Left lung (tissue), 14 donors: ENCODE measurements around the gene CRYGN. TPM values are rescaled to one million over a fixed set of nuclear protein-coding genes. Genes with fewer than 3 reads are reported as not detected.

Experiments used
- ATAC-seq: fragments of 200-7000 bp; cut with Tn5 transposase; one replicate; pipeline ENCODE4 v1.9.1; 2020; ENCODE audit warnings: moderate library complexity
- DNase-seq, 4 donors: peaks; one replicate each; pipeline ENCODE4 v3.0.0-alpha.2; 2013 to 2020
- H3K27ac ChIP-seq, 2 donors: fragments of 200-600 bp; sonication (generic) in 1 of 2; one replicate each; pipeline versions ENCODE4 v1.5.0 to v1.8.0; 2020 to 2021
- H3K27me3 ChIP-seq, 2 donors: fragments of 200-600 bp; sonication (generic) in 1 of 2; one replicate each; pipeline versions ENCODE4 v1.5.0 to v1.8.0; 2020 to 2021
- H3K36me3 ChIP-seq, 2 donors: fragments of 200-600 bp; sonication (generic) in 1 of 2; one replicate each; pipeline versions ENCODE4 v1.5.0 to v1.8.0; 2020 to 2021
- H3K4me1 ChIP-seq, 2 donors: fragments of 200-600 bp; one replicate each; pipeline ENCODE4 v1.8.0; 2021
- H3K4me3 ChIP-seq, 2 donors: fragments of 200-600 bp; sonication (generic) in 1 of 2; one replicate each; pipeline versions ENCODE4 v1.5.0 to v1.8.0; 2020 to 2021; ENCODE audit warnings: mild to moderate bottlenecking in 1 of 2
- H3K9me3 ChIP-seq, 2 donors: fragments of 200-600 bp; sonication (generic) in 1 of 2; one replicate each; pipeline versions ENCODE4 v1.5.0 to v1.8.0; 2020 to 2021
- intact Hi-C, 2 donors: fragments of 100-400 bp; cut with DNase I; formaldehyde crosslinking; loops; one replicate each; pipeline versions ENCODE4 v1.11.2 to v1.14.2; 2022
- long read RNA-seq, 12 donors: library from polyadenylated mRNA in 2 of 12; unstranded in 2 of 12; transcript quantifications; one replicate each; pipeline ENCODE4 v2.0.0 and lab custom pipeline, GENCODE V29; 2019 to 2026
- polyA plus RNA-seq, 6 donors: library from polyadenylated mRNA; unstranded; fragments of 120-200 nt; gene quantifications; one replicate each; pipeline ENCODE4 v1.2.1, GENCODE V29; 2013; ENCODE audit not compliant: insufficient read length in 6 of 6
- total RNA-seq, 2 donors: library from RNA; stranded (reverse); fragmentation: NEBNext Ultra II Directional; extraction: Animal tissue kit (Norgen Biotek cat#: 25700); gene quantifications; one replicate each; pipeline ENCODE4 v1.2.1, GENCODE V29; 2021
- TF ChIP-seq, protein P1 (sequence below), 2 donors: fragments of 200-600 bp; sonication (generic) in 1 of 2; IDR thresholded peaks; one replicate each; pipeline versions ENCODE4 v1.5.0 to v1.8.0; 2021; ENCODE audit warnings: antibody characterized with exemption in 2 of 2
- donor health status: DM: no; HTN: yes; CAD: no.
- donor health status: DM: no; HTN: no; CAD: no.

The CRYGN gene, protein sequence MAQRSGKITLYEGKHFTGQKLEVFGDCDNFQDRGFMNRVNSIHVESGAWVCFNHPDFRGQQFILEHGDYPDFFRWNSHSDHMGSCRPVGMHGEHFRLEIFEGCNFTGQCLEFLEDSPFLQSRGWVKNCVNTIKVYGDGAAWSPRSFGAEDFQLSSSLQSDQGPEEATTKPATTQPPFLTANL
- total RNA-seq (not detected), polyA plus RNA-seq (under 1 TPM; 0.34 to 0.75 (median 0.56) TPM)
- long read RNA-seq, donor 1: 0 reads
- long read RNA-seq, donor 2: 0 reads
- long read RNA-seq, donor 3: 0 reads
- long read RNA-seq, donor 4: 0 reads
- long read RNA-seq, donor 5: 0 reads
- long read RNA-seq, donor 6: 0 reads
- long read RNA-seq, donor 7: 0 reads
- long read RNA-seq, donor 8: 0 reads
- long read RNA-seq, donor 9: 0 reads
- long read RNA-seq, donor 10: 0 reads
- long read RNA-seq, donor 11: 0 reads
- long read RNA-seq, donor 12: 0 reads

DNA sequence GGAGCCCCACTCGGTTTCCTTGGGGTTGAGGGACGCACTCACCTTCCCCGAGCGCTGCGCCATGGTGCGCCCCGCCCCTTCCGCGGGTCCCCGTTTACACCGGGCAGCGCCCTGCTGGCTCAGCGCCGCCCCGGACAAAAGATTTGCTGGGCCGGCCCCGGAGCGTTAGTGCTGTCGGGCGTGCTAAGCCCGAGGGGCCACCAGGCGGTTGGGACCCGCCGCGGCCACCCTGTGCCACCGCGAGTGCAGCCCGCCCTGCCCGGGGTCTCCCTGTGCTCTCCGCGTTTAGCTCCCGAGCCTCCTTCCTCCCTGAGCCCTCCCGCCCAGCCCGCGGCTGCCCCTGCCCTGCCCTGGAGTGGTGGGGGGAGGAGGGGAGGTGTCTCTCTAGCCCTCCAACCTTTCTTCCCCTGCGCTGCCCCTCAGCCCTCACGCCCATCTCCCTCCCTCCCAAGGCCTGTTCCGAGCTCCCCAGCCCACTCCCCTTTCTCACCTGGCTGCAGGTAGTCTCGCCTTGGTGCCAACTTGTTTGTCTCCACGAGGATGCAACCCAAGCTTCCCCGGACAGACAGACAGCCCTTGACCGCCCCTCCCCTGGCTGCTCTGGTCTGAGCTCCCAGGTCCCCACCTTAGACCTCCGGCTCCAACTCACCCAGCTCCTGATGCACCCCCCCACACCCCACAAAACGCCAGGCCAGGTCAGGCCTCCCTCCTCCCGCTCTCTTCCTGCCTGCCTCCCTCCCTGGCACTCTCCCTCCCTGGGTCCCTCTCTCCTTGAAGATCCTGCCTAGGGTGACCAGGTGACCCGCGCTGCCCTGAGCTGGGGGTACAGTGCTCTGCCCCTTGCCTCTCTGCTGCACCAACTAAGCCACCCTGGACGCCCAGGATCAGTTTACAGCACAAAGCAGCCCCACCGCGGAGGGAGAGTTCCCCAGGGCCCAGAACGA is at the start of gene CRYGN:
Gene CRYGN (minus strand): TSS at position 287 of the 944 bp plus-strand sequence. CDS start 224 bp downstream, at position 63.
- no peak within 1 kb of the TSS for H3K27ac ChIP-seq
- ATAC-seq: peak; percentile 39
- intact Hi-C loops: no loop called here

DNA sequence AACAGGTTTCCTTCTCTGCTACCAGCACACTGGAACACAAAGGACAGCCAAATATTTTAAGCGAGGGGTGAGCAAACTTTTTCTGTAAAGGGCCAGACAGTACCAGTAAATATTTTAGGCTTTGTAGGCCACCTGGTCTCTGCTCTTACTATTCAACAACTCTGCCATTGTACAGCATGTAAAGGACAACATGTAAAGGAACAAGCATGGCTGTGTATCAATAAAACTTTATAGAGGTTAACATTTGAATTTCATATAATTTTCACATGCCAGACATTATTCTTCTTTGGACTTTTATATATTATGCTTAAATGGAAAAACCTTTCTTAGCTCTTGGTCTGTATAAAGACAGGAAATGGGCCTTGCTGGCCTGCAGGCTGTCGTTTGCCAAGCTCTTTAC is 49.6 kb upstream of the CRYGN start:
- intact Hi-C loops: no loop called here
- Histone ChIP-seq H3K4me3 (no peak overlapping the region), H3K27ac (no peak overlapping the region), H3K36me3 (peaks cover 0 to 54% of the 10 kb centered on the region in 2 donors), H3K27me3 (no peaks in the 10 kb centered on the region), H3K4me1 (peaks cover 16 to 44% of the 10 kb centered on the region in 2 donors), H3K9me3 (no peaks in the 10 kb centered on the region)
- no peak for DNase-seq
- TF ChIP-seq, protein P1, sequence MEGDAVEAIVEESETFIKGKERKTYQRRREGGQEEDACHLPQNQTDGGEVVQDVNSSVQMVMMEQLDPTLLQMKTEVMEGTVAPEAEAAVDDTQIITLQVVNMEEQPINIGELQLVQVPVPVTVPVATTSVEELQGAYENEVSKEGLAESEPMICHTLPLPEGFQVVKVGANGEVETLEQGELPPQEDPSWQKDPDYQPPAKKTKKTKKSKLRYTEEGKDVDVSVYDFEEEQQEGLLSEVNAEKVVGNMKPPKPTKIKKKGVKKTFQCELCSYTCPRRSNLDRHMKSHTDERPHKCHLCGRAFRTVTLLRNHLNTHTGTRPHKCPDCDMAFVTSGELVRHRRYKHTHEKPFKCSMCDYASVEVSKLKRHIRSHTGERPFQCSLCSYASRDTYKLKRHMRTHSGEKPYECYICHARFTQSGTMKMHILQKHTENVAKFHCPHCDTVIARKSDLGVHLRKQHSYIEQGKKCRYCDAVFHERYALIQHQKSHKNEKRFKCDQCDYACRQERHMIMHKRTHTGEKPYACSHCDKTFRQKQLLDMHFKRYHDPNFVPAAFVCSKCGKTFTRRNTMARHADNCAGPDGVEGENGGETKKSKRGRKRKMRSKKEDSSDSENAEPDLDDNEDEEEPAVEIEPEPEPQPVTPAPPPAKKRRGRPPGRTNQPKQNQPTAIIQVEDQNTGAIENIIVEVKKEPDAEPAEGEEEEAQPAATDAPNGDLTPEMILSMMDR (IDR thresholded peaks at IDR 0.05): no peak
- ATAC-seq: no peak

More for the DNA sequence above, at the start of gene CRYGN:
- H3K4me1 ChIP-seq: peaks cover 7 to 12% of the 10 kb centered on the region in 2 donors
- H3K27me3 ChIP-seq: peaks cover 0 to 39% of the 10 kb centered on the region in 2 donors
- no peaks in the 10 kb centered on the region for H3K36me3 ChIP-seq
- TF ChIP-seq, protein P1 (IDR thresholded peaks at IDR 0.05): no peak
- DNase-seq: peak in 2 of 4 donors; percentile 26 to 29
- peak within 1 kb of the TSS in 1 of 2 donors; percentile 14 for H3K4me3 ChIP-seq
- H3K9me3 ChIP-seq: no peaks in the 10 kb centered on the region

DNA sequence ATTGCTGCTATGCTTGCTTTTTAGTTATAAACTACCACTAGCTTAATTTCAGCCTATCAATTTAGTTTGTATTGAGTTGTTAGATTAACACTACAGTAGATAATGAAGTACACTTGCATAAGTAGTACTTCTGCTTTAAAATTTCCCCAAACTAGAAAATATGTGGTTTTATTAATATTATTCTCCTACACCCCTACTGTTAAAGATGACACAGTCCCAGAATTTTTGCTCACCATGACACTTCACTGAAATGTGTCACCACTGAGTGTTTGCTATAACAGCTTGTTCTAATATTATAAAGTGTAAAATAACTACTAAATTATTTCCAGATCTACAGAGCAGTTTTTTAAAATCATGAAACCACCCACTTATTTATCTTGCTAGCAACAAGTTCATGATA is 48.2 kb upstream of the CRYGN start:
- TF ChIP-seq, protein P1 (IDR thresholded peaks at IDR 0.05): no peak
- no peaks in the 10 kb centered on the region for H3K9me3 ChIP-seq
- no peak overlapping the region for H3K27ac ChIP-seq
- ATAC-seq (no peak), DNase-seq (no peak)
- peaks cover 0 to 66% of the 10 kb centered on the region in 2 donors for H3K36me3 ChIP-seq
- no peak overlapping the region for H3K4me3 ChIP-seq
- no peaks in the 10 kb centered on the region for H3K27me3 ChIP-seq
- peaks cover 12 to 42% of the 10 kb centered on the region in 2 donors for H3K4me1 ChIP-seq
- intact Hi-C loops: no loop called here

DNA sequence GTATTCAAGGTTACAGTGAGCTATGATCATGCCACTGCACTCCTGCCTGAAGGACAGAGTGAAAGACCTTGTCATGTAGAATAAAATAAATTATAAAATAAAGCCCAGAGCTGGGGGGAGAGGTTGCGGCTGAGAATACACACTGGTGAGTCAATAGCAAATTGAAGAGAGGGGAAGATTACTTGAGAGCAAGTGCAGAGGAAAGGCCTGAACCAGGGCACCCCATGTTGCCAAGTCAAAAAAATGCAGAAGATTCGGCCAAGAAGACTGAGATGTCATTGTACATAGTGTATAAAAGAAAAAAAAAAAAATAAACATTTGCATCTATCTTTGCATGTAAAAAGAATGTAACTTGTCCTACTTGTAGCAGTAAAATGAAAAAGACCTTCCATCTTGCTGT is 47.3 kb upstream of the CRYGN start:
- no peak overlapping the region for H3K27ac ChIP-seq
- peaks cover 12 to 34% of the 10 kb centered on the region in 2 donors for H3K4me1 ChIP-seq
- intact Hi-C loops: no loop called here
- DNase-seq (no peak), ATAC-seq (no peak)
- H3K27me3 ChIP-seq: no peaks in the 10 kb centered on the region
- H3K4me3 ChIP-seq: no peak overlapping the region
- TF ChIP-seq, protein P1 (IDR thresholded peaks at IDR 0.05): no peak
- peaks cover 0 to 72% of the 10 kb centered on the region in 2 donors for H3K36me3 ChIP-seq
- H3K9me3 ChIP-seq: no peaks in the 10 kb centered on the region
